Endometrium (tissue), 2 donors: ENCODE data around the gene RGL4.

Experiments
- FAIRE-seq: peaks from 2 replicates; lab custom pipeline; 2012; peaks lifted over from hg19 to GRCh38; lab: Jason Lieb, UNC
- donor health status: control.
- donor health status: control.

Gene RGL4

GRCh38 chr22:23678133-23678532 is 12.7 kb upstream of the RGL4 start:
- no peak for FAIRE-seq

- no peak for FAIRE-seq
Observed at GRCh38 chr22:23681026-23681809, 9.6 kb upstream of the RGL4 start.

- FAIRE-seq = no peak
Observed at GRCh38 chr22:23682077-23682476, 8.7 kb upstream of the RGL4 start.

- no peak for FAIRE-seq
Observed at GRCh38 chr22:23682827-23683355, 7.9 kb upstream of the RGL4 start.

GRCh38 chr22:23683545-23683944 is 7.3 kb upstream of the RGL4 start:
- no peak for FAIRE-seq

- no peak for FAIRE-seq
Observed at GRCh38 chr22:23684026-23684425, 6.8 kb upstream of the RGL4 start.

GRCh38 chr22:23684561-23685031 is 6.2 kb upstream of the RGL4 start:
- no peak for FAIRE-seq

- no peak for FAIRE-seq
Observed at GRCh38 chr22:23685205-23685784, 5.5 kb upstream of the RGL4 start.

- no peak for FAIRE-seq
Observed at GRCh38 chr22:23686416-23687024, 4.3 kb upstream of the RGL4 start.

- no peak for FAIRE-seq
Observed at GRCh38 chr22:23688121-23688520, 2.7 kb upstream of the RGL4 start.

GRCh38 chr22:23688571-23688970 is 2.2 kb upstream of the RGL4 start:
- FAIRE-seq = no peak

- FAIRE-seq = no peak
Observed at GRCh38 chr22:23689414-23689813, 1.4 kb upstream of the RGL4 start.

GRCh38 chr22:23691748-23692423 is 1.1 kb downstream of the RGL4 start:
- FAIRE-seq = no peak

- no peak for FAIRE-seq
Observed at GRCh38 chr22:23692598-23693291, 1.9 kb downstream of the RGL4 start.

- FAIRE-seq = no peak
Observed at GRCh38 chr22:23693979-23694680, 3.3 kb downstream of the RGL4 start.

- FAIRE-seq = no peak
Observed at GRCh38 chr22:23695141-23695540, 4.3 kb downstream of the RGL4 start.

GRCh38 chr22:23695571-23696325 is 4.9 kb downstream of the RGL4 start:
- FAIRE-seq = no peak

- no peak for FAIRE-seq
Observed at GRCh38 chr22:23696326-23696851, 5.6 kb downstream of the RGL4 start.

GRCh38 chr22:23697031-23697970 is 6.5 kb downstream of the RGL4 start:
- FAIRE-seq = no peak
